GM19025 (cell line): ENCODE results near the gene KANSL2.

Experiments
- ATAC-seq: cut with Tn5 transposase; IDR thresholded peaks from one replicate; pipeline ENCODE4 v1.9.1; 2021; ENCODE audit warnings: mild to moderate bottlenecking, low read depth, moderate library complexity; ENCODE audit not compliant: unreplicated experiment

Gene KANSL2

DNA sequence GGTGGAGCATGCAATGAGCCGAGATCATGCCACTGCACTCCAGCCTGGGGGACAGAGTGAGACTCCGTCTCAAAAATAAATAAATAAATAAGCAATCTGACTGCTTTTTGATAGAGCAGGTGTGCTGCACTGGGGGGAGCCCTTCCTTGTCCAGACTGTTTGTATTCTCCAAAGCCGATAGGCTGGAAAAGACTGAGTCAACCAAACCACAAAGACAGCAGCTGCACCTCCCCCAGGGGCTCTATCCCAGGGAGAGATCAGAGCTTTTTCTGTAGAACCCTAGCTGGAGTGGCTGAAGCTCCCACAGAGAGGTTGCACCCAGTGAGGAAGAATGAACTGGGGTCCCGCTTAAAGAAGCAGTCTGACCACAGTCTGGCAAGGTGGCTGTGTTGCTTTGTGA is 66.4 kb downstream of the KANSL2 start:
- ATAC-seq = no peak

- no peak for ATAC-seq
Measured at GRCh38 chr12:48613321-48613720, 68.7 kb downstream of the KANSL2 start.
